Retinal pigment epithelial cell (primary cell): ENCODE results near the gene IRF9.

ENCODE experiments used
- DNase-seq: peaks from one replicate; pipeline ENCODE4 v3.0.0-alpha.2; 2010; ENCODE audit warnings: low read depth
- H3K4me3 ChIP-seq: 2 replicates; pipeline ENCODE4 v1.5.1; 2011; ENCODE audit warnings: mild to moderate bottlenecking, low read length, control low read depth, moderate library complexity
- TF ChIP-seq, protein P1 (sequence below): conservative IDR thresholded peaks from 2 replicates; pipeline ENCODE4 v1.5.1; 2011; ENCODE audit warnings: low read depth, low read length, control low read depth, inconsistent platforms

IRF9 gene

DNA sequence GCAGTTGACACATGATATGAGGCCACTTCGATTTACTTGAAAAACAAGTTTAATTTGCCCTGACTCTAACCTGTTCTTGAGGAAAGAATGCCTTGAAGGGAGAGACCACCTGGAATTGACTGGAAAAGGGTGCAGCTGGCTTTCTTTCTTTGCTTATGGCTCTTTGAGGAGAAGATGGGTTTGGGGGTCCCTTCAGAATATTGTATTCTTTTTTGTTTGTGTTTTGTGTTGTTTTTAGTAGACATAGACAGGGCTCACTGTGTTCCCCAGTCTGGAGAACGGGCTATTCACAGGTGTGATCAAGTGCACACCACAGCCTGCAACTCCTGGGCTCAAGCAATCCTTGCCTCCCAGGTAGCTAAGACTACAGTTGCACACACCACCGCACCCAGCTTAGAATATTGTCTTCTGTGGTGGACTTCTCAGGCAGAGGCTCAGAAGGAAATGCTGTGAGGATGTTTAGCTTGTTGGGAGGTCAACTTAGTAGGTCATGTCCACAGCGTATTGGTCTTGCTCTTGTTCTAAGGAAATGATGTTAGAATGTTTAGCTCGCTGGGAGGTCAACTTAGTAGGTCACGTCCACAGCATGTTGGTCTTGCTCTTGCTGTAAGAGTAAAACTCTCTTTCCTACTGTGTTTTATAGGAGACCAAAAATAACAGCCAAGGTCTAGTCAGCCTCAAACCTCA, 44.8 kb upstream of the IRF9 start:
- TF ChIP-seq, protein P1, sequence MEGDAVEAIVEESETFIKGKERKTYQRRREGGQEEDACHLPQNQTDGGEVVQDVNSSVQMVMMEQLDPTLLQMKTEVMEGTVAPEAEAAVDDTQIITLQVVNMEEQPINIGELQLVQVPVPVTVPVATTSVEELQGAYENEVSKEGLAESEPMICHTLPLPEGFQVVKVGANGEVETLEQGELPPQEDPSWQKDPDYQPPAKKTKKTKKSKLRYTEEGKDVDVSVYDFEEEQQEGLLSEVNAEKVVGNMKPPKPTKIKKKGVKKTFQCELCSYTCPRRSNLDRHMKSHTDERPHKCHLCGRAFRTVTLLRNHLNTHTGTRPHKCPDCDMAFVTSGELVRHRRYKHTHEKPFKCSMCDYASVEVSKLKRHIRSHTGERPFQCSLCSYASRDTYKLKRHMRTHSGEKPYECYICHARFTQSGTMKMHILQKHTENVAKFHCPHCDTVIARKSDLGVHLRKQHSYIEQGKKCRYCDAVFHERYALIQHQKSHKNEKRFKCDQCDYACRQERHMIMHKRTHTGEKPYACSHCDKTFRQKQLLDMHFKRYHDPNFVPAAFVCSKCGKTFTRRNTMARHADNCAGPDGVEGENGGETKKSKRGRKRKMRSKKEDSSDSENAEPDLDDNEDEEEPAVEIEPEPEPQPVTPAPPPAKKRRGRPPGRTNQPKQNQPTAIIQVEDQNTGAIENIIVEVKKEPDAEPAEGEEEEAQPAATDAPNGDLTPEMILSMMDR, result no peak
- no peak overlapping the region for H3K4me3 ChIP-seq
- DNase-seq, result no peak

DNA sequence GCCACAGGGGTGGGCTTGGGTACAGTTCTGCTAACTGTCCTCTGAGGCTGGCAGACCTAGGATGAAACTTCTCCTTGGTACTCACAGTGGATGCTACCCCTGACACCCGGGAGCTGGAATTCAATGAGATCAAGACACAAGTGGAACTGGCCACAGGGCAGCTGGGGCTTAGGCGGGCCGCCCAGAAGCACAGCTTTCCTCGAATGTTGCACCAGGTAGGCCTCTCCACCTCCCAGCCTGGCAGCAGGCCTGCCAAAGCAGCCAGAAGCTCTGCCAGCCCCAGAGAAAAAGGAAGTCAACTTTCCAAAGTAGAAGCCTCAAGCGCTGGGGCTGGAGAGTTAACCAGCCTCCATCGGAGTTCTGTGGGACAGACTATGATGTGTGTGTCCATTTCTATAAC, 43.9 kb upstream of the IRF9 start:
- no peak overlapping the region for H3K4me3 ChIP-seq
- TF ChIP-seq, protein P1, result no peak
- DNase-seq, result no peak

DNA sequence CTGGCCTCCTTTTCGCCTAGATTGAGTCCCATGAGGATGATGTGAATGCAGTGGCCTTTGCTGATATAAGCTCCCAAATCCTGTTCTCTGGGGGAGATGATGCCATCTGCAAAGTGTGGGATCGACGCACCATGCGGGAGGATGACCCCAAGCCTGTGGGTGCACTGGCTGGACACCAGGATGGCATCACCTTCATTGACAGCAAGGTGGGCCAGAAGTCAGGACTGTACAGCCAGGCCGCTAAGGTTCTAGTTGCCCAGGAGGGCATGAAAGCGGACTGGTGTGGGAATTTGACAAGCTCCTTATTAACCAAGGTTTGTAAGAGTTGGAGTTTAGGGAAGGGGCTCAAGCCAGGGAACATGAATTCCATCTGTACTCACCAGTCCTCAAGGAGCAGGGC, 41.4 kb upstream of the IRF9 start:
- no peak overlapping the region for H3K4me3 ChIP-seq
- TF ChIP-seq, protein P1, result no peak
- no peak for DNase-seq

DNA sequence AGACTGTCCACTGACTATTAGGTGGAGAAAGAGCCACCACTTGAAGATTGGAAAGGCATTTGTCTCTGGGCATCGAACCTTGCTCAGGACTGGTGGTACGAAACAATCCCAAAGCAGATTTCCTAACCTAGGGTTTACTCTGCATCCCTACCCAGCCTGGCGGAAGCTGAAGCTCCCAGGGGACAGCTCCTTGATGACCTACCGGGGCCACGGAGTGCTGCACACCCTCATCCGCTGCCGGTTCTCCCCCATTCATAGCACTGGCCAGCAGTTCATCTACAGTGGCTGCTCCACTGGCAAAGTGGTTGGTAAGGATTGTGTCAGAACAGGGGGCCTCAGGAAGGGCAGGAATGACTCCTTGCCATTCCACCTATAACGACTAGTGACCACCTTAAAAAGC, 39.9 kb upstream of the IRF9 start:
- TF ChIP-seq, protein P1, result no peak
- no peak overlapping the region for H3K4me3 ChIP-seq
- no peak for DNase-seq

DNA sequence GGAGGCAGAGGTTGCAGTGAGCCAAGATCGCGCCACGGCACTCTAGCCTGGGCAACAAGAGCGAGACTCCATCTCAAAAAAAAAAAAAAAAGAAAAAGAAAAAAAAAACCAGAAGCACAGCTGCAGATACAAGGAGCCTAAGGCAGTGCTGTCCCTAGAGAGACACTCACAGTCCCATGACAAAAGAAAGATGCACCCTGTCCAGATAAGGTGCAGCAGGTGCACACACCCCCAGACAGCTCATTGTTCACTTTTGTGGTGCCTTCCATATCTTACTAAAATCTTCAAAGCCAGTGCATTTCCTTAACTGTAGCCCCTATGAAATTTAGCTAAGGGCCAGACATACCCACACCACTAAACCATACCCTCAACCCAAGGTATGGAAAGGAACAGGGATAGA, 38.6 kb upstream of the IRF9 start:
- H3K4me3 ChIP-seq, result no peak overlapping the region
- no peak for DNase-seq
- TF ChIP-seq, protein P1, result no peak

DNA sequence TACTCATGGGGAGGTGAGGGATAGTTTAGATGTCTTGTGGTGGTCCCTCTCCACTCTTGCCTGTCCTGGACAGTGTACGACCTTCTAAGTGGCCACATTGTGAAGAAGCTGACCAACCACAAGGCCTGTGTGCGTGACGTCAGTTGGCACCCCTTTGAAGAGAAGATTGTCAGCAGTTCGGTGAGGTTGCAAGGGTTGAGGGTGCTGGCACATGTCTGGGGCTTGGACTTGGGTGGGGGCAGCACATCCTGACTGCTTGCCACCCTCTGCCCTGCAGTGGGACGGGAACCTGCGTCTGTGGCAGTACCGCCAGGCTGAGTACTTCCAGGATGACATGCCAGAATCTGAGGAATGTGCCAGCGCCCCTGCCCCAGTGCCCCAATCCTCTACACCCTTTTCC, 38.2 kb upstream of the IRF9 start:
- no peak for DNase-seq
- TF ChIP-seq, protein P1, result no peak

DNA sequence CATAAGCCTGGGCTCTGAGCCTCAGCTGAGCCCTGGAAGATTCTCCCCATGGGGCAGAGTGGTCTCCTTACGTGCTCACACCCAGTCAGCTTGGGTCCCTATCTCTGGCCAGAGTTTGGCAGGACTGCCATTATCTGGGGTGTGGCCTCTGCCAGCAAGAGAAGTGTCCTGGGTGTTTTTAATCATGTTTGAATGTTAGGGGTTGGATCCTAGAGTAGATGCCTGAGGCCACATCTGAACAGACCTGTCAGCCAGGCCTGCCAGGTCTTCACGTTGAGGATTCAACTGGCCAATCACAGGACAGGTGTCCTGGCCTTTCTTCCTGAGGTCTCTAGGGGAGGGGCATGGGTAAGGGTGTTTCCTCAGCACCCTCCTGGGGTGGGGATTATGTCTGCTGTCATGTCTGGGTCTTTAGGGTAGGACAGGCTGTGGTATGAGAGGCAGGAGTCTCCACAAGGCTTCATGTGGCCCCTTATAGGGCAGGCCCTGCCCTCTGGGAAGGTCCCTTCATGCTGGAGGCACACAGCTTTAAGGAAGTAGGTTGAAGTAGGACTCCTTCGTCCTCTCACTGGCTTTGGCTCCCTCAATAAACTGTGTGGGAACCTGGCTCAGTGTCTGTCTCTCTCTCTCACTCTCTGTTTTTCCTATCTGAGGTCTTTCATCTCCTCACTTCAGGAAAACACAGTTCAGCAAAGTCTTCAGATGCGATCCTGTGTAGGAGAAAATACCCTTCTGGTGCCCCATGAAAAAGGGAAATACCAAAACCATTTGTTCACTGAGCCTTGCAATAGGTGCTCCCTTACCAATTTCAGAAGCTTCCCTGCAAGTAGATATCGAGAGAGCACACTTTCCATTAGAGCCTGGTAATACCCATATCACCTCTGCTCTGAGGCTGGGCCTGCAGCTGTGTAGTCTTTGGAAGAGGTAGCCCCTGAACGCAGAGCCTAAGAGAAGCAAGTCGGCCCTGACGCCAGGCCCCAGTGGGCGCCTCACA, 37.3 kb upstream of the IRF9 start:
- TF ChIP-seq, protein P1, result no peak
- H3K4me3 ChIP-seq, result no peak overlapping the region
- no peak for DNase-seq

More for the DNA sequence above, 38.2 kb upstream of the IRF9 start:
- no peak overlapping the region for H3K4me3 ChIP-seq
